SU-DHL-6 (cell line): ENCODE measurements around the gene WDR4.
"Not testable (repeated sequence)": the region's sequence is repeated elsewhere in the genome, so short reads cannot be mapped to it uniquely, and the experiment has no call there.

Experiments used
- EZH2phosphoT487 ChIP-seq: fragments of 200-600 bp; sonication (generic), shearing (Covaris generic); conservative IDR thresholded peaks from 2 replicates; pipeline ENCODE4 v1.6.1; 2018; ENCODE audit warnings: mild to moderate bottlenecking, antibody characterized with exemption, low read length, moderate library complexity, mixed read lengths
- TF ChIP-seq, protein P1 (sequence below): fragments of 200-600 bp; sonication (generic); IDR thresholded peaks from one replicate; pipeline ENCODE4 v1.5.1; 2017; ENCODE audit warnings: antibody characterized with exemption, mild to moderate bottlenecking, low read length, moderate library complexity; ENCODE audit not compliant: insufficient read depth, poor library complexity, severe bottlenecking

DNA sequence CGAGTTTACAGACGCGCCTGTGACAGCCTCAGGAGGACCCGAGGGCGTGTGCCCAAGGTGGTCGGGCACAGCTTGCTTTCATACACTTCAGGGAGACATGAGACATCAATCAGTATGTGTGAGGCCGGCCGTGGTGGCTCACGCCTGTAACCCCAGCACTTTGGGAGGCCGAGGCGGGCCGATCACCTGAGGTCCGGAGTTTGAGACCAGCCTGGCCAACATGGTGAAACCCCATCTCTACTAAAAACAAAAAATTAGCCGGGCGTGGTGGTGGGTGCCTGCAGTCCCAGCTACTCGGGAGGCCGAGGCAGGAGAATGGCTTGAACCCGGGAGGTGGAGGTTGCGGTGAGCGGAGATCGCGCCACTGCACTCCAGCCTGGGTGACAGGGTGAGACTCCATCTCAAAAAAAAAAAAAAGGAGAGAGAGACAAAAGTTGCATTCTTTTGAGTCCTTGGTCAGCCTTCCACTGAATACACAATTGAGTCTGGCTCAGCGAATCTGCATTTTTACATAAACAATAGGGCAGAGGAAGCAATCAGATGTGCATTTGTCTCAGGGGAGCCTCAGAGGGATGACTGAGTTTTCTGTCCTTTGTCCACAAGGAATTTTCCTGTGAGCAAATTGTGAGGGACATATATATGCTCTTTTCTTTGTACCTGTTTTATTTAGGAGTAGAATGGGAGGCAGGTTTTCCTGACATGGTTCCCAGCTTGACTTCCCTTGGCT, 48.3 kb upstream of the WDR4 start:
- TF ChIP-seq, protein P1, sequence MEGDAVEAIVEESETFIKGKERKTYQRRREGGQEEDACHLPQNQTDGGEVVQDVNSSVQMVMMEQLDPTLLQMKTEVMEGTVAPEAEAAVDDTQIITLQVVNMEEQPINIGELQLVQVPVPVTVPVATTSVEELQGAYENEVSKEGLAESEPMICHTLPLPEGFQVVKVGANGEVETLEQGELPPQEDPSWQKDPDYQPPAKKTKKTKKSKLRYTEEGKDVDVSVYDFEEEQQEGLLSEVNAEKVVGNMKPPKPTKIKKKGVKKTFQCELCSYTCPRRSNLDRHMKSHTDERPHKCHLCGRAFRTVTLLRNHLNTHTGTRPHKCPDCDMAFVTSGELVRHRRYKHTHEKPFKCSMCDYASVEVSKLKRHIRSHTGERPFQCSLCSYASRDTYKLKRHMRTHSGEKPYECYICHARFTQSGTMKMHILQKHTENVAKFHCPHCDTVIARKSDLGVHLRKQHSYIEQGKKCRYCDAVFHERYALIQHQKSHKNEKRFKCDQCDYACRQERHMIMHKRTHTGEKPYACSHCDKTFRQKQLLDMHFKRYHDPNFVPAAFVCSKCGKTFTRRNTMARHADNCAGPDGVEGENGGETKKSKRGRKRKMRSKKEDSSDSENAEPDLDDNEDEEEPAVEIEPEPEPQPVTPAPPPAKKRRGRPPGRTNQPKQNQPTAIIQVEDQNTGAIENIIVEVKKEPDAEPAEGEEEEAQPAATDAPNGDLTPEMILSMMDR = not testable (repeated sequence)
- TF ChIP-seq EZH2phosphoT487 = not testable (repeated sequence)
